H9 (cell line): Measurements from ENCODE around the gene BRD3OS. TPM values are rescaled to one million over a fixed set of nuclear protein-coding genes. Genes with fewer than 3 reads are reported as not detected.

Experiments
- DNase-seq: peaks from one replicate; pipeline ENCODE4 v3.0.0-alpha.2; 2017
- H2AFZ ChIP-seq: one replicate; pipeline ENCODE4 v1.6.1; 2013; ENCODE audit warnings: mild to moderate bottlenecking, low read length, control low read depth, moderate library complexity
- H2AK5ac ChIP-seq: 2 replicates; pipeline ENCODE4 v1.6.1; 2013; ENCODE audit warnings: low read length, control low read depth, mixed read lengths; ENCODE audit not compliant: insufficient read length
- H2BK120ac ChIP-seq: one replicate; pipeline ENCODE4 v1.6.1; 2013; ENCODE audit warnings: low read depth, mild to moderate bottlenecking, low read length, control low read depth, inconsistent platforms; ENCODE audit not compliant: poor library complexity, severe bottlenecking
- H2BK12ac ChIP-seq: 2 replicates; pipeline ENCODE4 v1.6.1; 2013; ENCODE audit warnings: low read length, control low read depth, mixed read lengths, low read depth; ENCODE audit not compliant: insufficient read length
- H2BK15ac ChIP-seq: 2 replicates; pipeline ENCODE4 v1.6.1; 2013; ENCODE audit warnings: low read depth, low read length, control low read depth
- H2BK20ac ChIP-seq: one replicate; pipeline ENCODE4 v1.6.1; 2013; ENCODE audit warnings: low read depth, mild to moderate bottlenecking, low read length, control low read depth, inconsistent platforms; ENCODE audit not compliant: poor library complexity, severe bottlenecking
- H2BK5ac ChIP-seq: 2 replicates; pipeline ENCODE4 v1.6.1; 2013; ENCODE audit warnings: low read length, control low read depth, mixed read lengths; ENCODE audit not compliant: insufficient read length
- H3K14ac ChIP-seq: 2 replicates; pipeline ENCODE4 v1.6.1; 2013; ENCODE audit warnings: low read length, control low read depth; ENCODE audit not compliant: insufficient read depth
- H3K18ac ChIP-seq: 2 replicates; pipeline ENCODE4 v1.6.1; 2013; ENCODE audit warnings: low read depth, mild to moderate bottlenecking, mixed read lengths, low read length, control low read depth; ENCODE audit not compliant: insufficient read length
- H3K23ac ChIP-seq: 2 replicates; pipeline ENCODE4 v1.6.1; 2013; ENCODE audit warnings: low read length, control low read depth, mixed read lengths, low read depth; ENCODE audit not compliant: insufficient read length
- H3K23me2 ChIP-seq: 2 replicates; pipeline ENCODE4 v1.6.1; 2013; ENCODE audit warnings: low read depth, mild to moderate bottlenecking, mixed read lengths, low read length, control low read depth; ENCODE audit not compliant: insufficient read length, poor library complexity, severe bottlenecking
- H3K27ac ChIP-seq: 2 replicates; pipeline ENCODE4 v1.5.1; 2013; ENCODE audit warnings: low read length, control low read depth, mixed read lengths, low read depth; ENCODE audit not compliant: insufficient read length
- H3K27me3 ChIP-seq: 2 replicates; pipeline ENCODE4 v1.6.1; 2013; ENCODE audit warnings: low read length, control low read depth, inconsistent platforms; ENCODE audit not compliant: insufficient read depth
- H3K4ac ChIP-seq: 2 replicates; pipeline ENCODE4 v1.6.1; 2013; ENCODE audit warnings: low read depth, mild to moderate bottlenecking, control low read depth, inconsistent platforms, low read length, moderate library complexity
- H3K4me1 ChIP-seq: 2 replicates; pipeline ENCODE4 v1.6.1; 2013; ENCODE audit warnings: low read length, control low read depth, inconsistent platforms; ENCODE audit not compliant: insufficient read depth
- H3K4me2 ChIP-seq: 2 replicates; pipeline ENCODE4 v1.6.1; 2013; ENCODE audit warnings: low read length, control low read depth, mixed read lengths; ENCODE audit not compliant: insufficient read length, insufficient read depth
- H3K56ac ChIP-seq: 2 replicates; pipeline ENCODE4 v1.6.1; 2013; ENCODE audit warnings: low read depth, mild to moderate bottlenecking, mixed read lengths, low read length, control low read depth; ENCODE audit not compliant: insufficient read length
- H3K79me1 ChIP-seq: 2 replicates; pipeline ENCODE4 v1.6.1; 2013; ENCODE audit warnings: low read depth, mild to moderate bottlenecking, moderate library complexity, low read length, control low read depth, inconsistent platforms; ENCODE audit not compliant: insufficient read depth, poor library complexity, severe bottlenecking
- H3K79me2 ChIP-seq: 2 replicates; pipeline ENCODE4 v1.6.1; 2013; ENCODE audit warnings: low read length, control low read depth, inconsistent platforms; ENCODE audit not compliant: insufficient read depth
- H3K9ac ChIP-seq: 2 replicates; pipeline ENCODE4 v1.6.1; 2013; ENCODE audit warnings: low read length, control low read depth, mixed read lengths; ENCODE audit not compliant: insufficient read length; ENCODE audit errors: extremely low read depth
- H3K9me3 ChIP-seq: one replicate; pipeline ENCODE4 v1.6.1; 2013; ENCODE audit warnings: low read depth, low read length, inconsistent platforms; ENCODE audit not compliant: control insufficient read depth
- H3T11ph ChIP-seq: one replicate; pipeline ENCODE4 v1.6.1; 2013; ENCODE audit warnings: mild to moderate bottlenecking, low read length, control low read depth, inconsistent platforms
- H4K20me1 ChIP-seq: one replicate; pipeline ENCODE4 v1.6.1; 2013; ENCODE audit not compliant: control insufficient read depth, insufficient read length, insufficient read depth
- H4K5ac ChIP-seq: 2 replicates; pipeline ENCODE4 v1.6.1; 2013; ENCODE audit warnings: low read depth, mild to moderate bottlenecking, mixed read lengths, low read length, control low read depth; ENCODE audit not compliant: insufficient read length
- H4K8ac ChIP-seq: replicated peaks from 2 replicates; pipeline ENCODE4 v1.6.1; 2013; ENCODE audit warnings: low read length, control low read depth, mixed read lengths, low read depth; ENCODE audit not compliant: insufficient read length
- H4K91ac ChIP-seq: 2 replicates; pipeline ENCODE4 v1.6.1; 2013; ENCODE audit warnings: low read depth, mild to moderate bottlenecking, moderate library complexity, mixed read lengths, low read length, control low read depth; ENCODE audit not compliant: insufficient read length
- H3K27ac Mint-ChIP-seq, 3 experiments: 2 replicates in 2 of 3; 3 replicates in 1 of 3; pipeline ENCODE4 v1.8.0; 2020 to 2021; ENCODE audit warnings: mixed read lengths in 3 of 3, mild to moderate bottlenecking in 1 of 3, moderate library complexity in 1 of 3
- H3K27me3 Mint-ChIP-seq: 2 replicates; pipeline ENCODE4 v1.8.0; 2021; ENCODE audit warnings: low read depth, mild to moderate bottlenecking, moderate library complexity, mixed read lengths
- H3K36me3 Mint-ChIP-seq, 3 experiments: 2 replicates in 2 of 3; 3 replicates in 1 of 3; pipeline ENCODE4 v1.8.0; 2020 to 2021; ENCODE audit warnings: low read depth in 3 of 3, mixed read lengths in 3 of 3; ENCODE audit not compliant: insufficient read depth in 1 of 3
- H3K4me1 Mint-ChIP-seq, 2 experiments: 2 replicates each; pipeline ENCODE4 v1.8.0; 2020; ENCODE audit warnings: mixed read lengths in 2 of 2
- H3K4me3 Mint-ChIP-seq, 2 experiments: 2 replicates in 1 of 2; 3 replicates in 1 of 2; pipeline ENCODE4 v1.8.0; 2020 to 2021; ENCODE audit warnings: mild to moderate bottlenecking in 2 of 2, mixed read lengths in 2 of 2, moderate library complexity in 1 of 2
- H3K9me3 Mint-ChIP-seq, 2 experiments: 2 replicates in 1 of 2; 3 replicates in 1 of 2; pipeline ENCODE4 v1.8.0; 2020; ENCODE audit warnings: mild to moderate bottlenecking in 2 of 2, mixed read lengths in 2 of 2, moderate library complexity in 1 of 2
- CTCF ChIP-seq: fragments of 200-600 bp; sonication (generic); conservative IDR thresholded peaks from 3 replicates; pipeline ENCODE4 v1.8.0; 2021; ENCODE audit warnings: antibody characterized with exemption, mild to moderate bottlenecking
- WGBS: extraction: QIAGEN DNeasy Blood & Tissue Kit; methylation state at CpG from one replicate; pipeline ENCODE4 v1.1.7; 2013; ENCODE audit warnings: missing lambda C conversion rate, low lambda C conversion rate, mixed read lengths; ENCODE audit not compliant: insufficient read length; ENCODE audit errors: extremely low coverage; 5-methylcytosine and 5-hydroxymethylcytosine counted together
- total RNA-seq: library from RNA; stranded (reverse); gene quantifications from 2 replicates; pipeline ENCODE4 v1.2.1, GENCODE V29; 2021

The BRD3OS gene
- total RNA-seq, 1 experiment from 2014 or later = 16.4 TPM

GRCh38 chr9:133990366-133991213, 34.7 kb upstream of the BRD3OS start:
- no peak overlapping the region for H2BK12ac ChIP-seq
- no peak overlapping the region for H3K4ac ChIP-seq
- H3K4me2 ChIP-seq = peak overlapping the region; percentile 74
- no peak overlapping the region for H3K27ac ChIP-seq
- H3K27me3 Mint-ChIP-seq = no peaks in the 10 kb centered on the region
- H3K14ac ChIP-seq = peak overlapping the region; percentile 64; the same call in 1 of the 2 replicates
- H3K18ac ChIP-seq = no peak overlapping the region
- H3K79me2 ChIP-seq = peaks cover 27% of the 10 kb centered on the region; the same call in 1 of the 2 replicates
- H4K5ac ChIP-seq = no peak overlapping the region
- no peak for DNase-seq
- no peak overlapping the region for H2BK5ac ChIP-seq
- H2BK15ac ChIP-seq = no peak overlapping the region
- H3T11ph ChIP-seq = no peak overlapping the region
- no peak overlapping the region for H2BK20ac ChIP-seq
- no peaks in the 10 kb centered on the region for H3K9me3 ChIP-seq
- H3K79me1 ChIP-seq = peaks cover 4% of the 10 kb centered on the region
- no peak overlapping the region for H3K56ac ChIP-seq
- no peaks in the 10 kb centered on the region; a peak in 1 of 5 replicates for H3K9me3 Mint-ChIP-seq
- H3K4me1 ChIP-seq = no peaks in the 10 kb centered on the region; the same call in 1 of the 2 replicates
- peak overlapping the region; percentile 24 for H3K9ac ChIP-seq
- no peaks in the 10 kb centered on the region for H3K27me3 ChIP-seq
- no peak overlapping the region for H2AFZ ChIP-seq
- no peak for TF ChIP-seq CTCF
- no peaks in the 10 kb centered on the region for H3K36me3 Mint-ChIP-seq
- H4K8ac ChIP-seq = no peak overlapping the region
- no CpG with 5 or more reads among the region's 31 CpGs for WGBS
- no peaks in the 10 kb centered on the region for H4K20me1 ChIP-seq
- no peak overlapping the region for H4K91ac ChIP-seq
- H2BK120ac ChIP-seq = no peak overlapping the region
- no peak overlapping the region for H2AK5ac ChIP-seq
- H3K4me1 Mint-ChIP-seq = peaks cover 35 to 48% of the 10 kb centered on the region in 2 experiments
- peaks cover 15% of the 10 kb centered on the region for H3K23me2 ChIP-seq
- no peak overlapping the region for H3K23ac ChIP-seq
- no peak overlapping the region for H3K27ac Mint-ChIP-seq
- peak overlapping the region; percentile 85 to 86 for H3K4me3 Mint-ChIP-seq
